ENCODE results near the gene IQGAP2.
A peak's percentile ranks its signal among the peaks of the same experiment; 100 is the strongest.

The IQGAP2 gene

GRCh38 chr5:76715736-76716455 is 312.8 kb downstream of the IQGAP2 start, which contains the start of gene F2R:
Gene F2R, plus strand, starts transcription at chr5:76716126. Its CDS starts 182 bp downstream, at chr5:76716308.
- Mint-ChIP-seq H3K9me3 (no peaks in the 10 kb centered on the region), H3K27me3 (peaks cover 53% of the 10 kb centered on the region), H3K27ac (peak within 1 kb of the TSS; percentile 65)

DNA sequence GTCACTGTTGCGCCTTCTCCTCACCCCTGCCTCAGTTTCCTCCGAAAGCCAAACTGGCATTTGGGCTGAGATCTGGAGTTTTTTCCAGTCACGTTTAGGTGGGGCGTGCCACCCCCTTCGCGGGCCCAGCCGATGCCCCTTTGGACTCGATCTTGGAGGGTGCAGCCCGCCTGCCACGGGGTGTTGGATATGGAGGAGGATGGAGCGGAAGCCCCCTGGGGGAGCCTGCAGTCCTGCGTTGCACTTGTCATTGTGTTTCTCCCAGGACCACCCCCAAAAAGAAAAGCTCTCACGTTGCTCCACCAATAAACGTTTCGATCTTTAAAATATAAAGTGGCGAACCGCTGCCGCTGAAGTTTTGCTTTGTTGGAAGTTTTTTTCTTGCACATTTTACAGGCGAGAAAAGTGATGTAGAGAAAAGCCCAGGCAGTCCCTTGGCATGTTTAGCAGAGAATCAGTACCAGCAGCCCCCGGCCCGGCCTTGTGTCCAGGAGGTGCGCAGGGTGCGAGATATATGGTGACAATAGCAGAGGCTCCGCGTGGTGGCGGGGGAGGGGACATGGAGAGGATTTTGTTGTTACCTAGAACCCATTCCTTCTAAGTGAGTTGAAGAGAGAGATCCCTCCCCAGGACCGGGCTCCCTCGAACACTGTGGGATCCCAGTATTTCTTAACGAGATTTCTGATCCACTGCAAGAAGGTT is 313.5 kb downstream of the IQGAP2 start:
- Mint-ChIP-seq H3K27ac (peak overlapping the region; percentile 63), H3K9me3 (no peaks in the 10 kb centered on the region)

More at GRCh38 chr5:76715736-76716455, 312.8 kb downstream of the IQGAP2 start, which contains the start of gene F2R:
- peak; percentile 69 for DNase-seq
- Mint-ChIP-seq H3K36me3 (no peaks in the 10 kb centered on the region), H3K4me1 (peaks cover 44% of the 10 kb centered on the region), H3K4me3 (peak within 1 kb of the TSS; percentile 77)
- CTCF ChIA-PET = interaction anchor here (1.2 to 7.5 kb wide), 3 partner anchors 11 to 99 kb away, joined by 3 to 54 read pairs (median 3); no protein-coding TSS in a partner anchor

DNA sequence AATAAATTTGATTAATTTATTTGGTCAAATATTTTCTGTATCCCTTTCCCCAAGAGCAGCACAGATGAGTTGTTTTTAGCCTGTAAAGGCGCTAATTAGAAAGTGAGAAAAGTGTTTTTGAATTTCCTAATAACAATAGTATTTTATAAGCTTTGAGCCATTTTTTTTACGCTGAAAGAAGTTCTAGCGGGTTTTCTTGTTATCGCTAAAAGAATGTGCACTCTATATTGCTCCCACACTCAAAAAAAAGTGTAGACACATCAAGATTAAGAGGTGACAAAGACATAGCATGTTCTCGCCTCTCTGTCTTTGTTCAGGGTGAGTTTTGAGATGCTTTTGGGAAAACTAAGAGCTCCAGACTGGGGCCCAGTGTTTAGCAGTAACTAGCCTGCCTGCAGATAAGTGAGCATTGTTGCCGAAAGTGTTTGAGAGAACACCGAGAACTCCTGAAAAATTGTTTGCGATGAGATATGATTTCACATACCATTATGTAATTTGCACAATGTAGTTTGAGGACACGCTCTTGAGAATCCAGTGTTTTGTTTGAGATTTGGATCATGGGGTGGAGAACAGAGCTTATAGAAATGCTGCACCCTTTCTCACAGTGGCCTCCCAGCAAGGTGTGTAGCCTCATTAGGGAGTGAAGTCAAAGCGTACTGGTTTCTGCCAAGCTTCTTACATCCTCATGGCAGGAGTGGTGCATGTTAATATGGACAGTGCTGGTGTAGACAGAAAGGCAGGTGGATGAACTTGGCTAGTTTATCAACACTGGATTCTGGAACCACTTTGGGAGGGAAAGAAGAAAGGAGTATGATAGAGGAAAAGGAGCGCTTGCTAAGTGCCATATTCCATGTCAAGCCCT is 314.4 kb downstream of the IQGAP2 start:
- CTCF ChIA-PET = interaction anchor here (0.8 to 7.5 kb wide), 3 partner anchors 9 to 58 kb away, joined by 3 to 54 read pairs (median 3); no protein-coding TSS in a partner anchor
- Mint-ChIP-seq H3K4me1 (peaks cover 38% of the 10 kb centered on the region), H3K4me3 (peak overlapping the region; percentile 77), H3K36me3 (no peaks in the 10 kb centered on the region), H3K27ac (no peak overlapping the region), H3K27me3 (peaks cover 53% of the 10 kb centered on the region), H3K9me3 (no peaks in the 10 kb centered on the region)
- no peak for DNase-seq

More for the DNA sequence above, 313.5 kb downstream of the IQGAP2 start:
- DNase-seq = peak; percentile 27
- H3K27me3 Mint-ChIP-seq = peaks cover 53% of the 10 kb centered on the region
- CTCF ChIA-PET = interaction anchor here (1.2 to 7.5 kb wide), 2 partner anchors 10 to 59 kb away, joined by 3 to 54 read pairs; no protein-coding TSS in a partner anchor
- H3K4me3 Mint-ChIP-seq = peak overlapping the region; percentile 77
- no peaks in the 10 kb centered on the region for H3K36me3 Mint-ChIP-seq
- peaks cover 39% of the 10 kb centered on the region for H3K4me1 Mint-ChIP-seq

GRCh38 chr5:76718381-76718832 is 315.3 kb downstream of the IQGAP2 start:
- Mint-ChIP-seq H3K36me3 (no peaks in the 10 kb centered on the region), H3K27ac (no peak overlapping the region), H3K27me3 (peaks cover 53% of the 10 kb centered on the region), H3K4me3 (no peak overlapping the region), H3K4me1 (peaks cover 38% of the 10 kb centered on the region), H3K9me3 (no peaks in the 10 kb centered on the region)
- no peak for DNase-seq
- CTCF ChIA-PET = interaction anchor here (7.5 kb wide), 1 partner anchor 57 kb away, joined by 54 read pairs; no protein-coding TSS in a partner anchor

- H3K4me3 Mint-ChIP-seq = no peak overlapping the region
- no peak for DNase-seq
- H3K4me1 Mint-ChIP-seq = peaks cover 34% of the 10 kb centered on the region
- H3K9me3 Mint-ChIP-seq = no peaks in the 10 kb centered on the region
- CTCF ChIA-PET = interaction anchor here (7.5 kb wide), 1 partner anchor 56 kb away, joined by 54 read pairs; no protein-coding TSS in a partner anchor
- no peak overlapping the region for H3K27ac Mint-ChIP-seq
- no peaks in the 10 kb centered on the region for H3K36me3 Mint-ChIP-seq
- peaks cover 49% of the 10 kb centered on the region for H3K27me3 Mint-ChIP-seq
Measured at GRCh38 chr5:76718880-76719279, 315.8 kb downstream of the IQGAP2 start.

DNA sequence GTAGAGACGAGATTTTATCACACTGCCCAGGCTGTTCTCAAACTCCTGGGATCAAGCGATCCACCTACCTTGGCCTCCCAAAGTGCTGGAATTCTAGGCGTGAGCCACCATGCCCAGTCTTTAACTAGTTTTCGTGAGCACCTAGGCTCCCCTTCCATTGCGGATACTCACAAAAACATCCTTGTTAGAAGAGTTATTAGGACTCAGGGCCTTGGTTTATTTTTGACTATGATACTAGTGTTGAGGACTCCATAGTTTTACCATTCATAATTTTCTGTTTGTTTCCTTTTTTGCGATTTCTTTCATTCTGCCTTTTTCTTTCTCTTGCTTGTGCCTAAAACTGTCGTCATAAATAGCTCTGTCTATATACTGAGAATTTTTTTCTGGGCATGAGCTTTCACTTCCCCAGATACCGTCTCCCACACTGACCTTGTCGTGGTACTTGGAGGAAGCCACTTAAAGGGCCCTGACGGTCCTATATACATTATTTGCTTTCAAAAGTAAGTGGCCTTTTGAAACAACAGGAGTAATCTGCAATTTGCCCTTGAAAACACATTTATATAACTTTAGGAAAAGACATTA is 318.0 kb downstream of the IQGAP2 start:
- peaks cover 16% of the 10 kb centered on the region for H3K4me1 Mint-ChIP-seq
- no peak overlapping the region for H3K4me3 Mint-ChIP-seq
- no peaks in the 10 kb centered on the region for H3K9me3 Mint-ChIP-seq
- DNase-seq = no peak
- peaks cover 27% of the 10 kb centered on the region for H3K27me3 Mint-ChIP-seq
- CTCF ChIA-PET = interaction anchor here (7.5 kb wide), 1 partner anchor 54 kb away, joined by 54 read pairs; no protein-coding TSS in a partner anchor
- no peaks in the 10 kb centered on the region for H3K36me3 Mint-ChIP-seq
- peak overlapping the region; percentile 8 for H3K27ac Mint-ChIP-seq

DNA sequence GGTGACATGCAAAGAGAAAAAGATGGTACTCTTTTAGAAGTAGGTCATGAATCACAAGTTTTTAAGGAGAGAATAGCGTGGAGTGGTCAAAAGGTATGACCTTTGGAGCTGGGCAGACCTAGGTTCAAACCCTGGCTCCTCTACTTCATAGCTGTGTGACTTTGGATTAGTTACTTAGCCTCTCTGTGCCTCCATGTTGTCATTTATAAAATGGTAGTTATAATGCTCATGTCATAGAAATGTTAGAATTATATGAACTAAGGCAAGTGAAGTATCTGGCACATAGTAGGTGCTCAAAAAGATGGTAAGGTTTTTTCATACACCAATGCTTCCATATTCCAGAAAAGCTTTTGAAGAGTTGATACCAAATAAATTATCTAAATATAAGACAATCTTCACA is 320.2 kb downstream of the IQGAP2 start:
- H3K9me3 Mint-ChIP-seq = peaks cover 1% of the 10 kb centered on the region
- DNase-seq = no peak
- peaks cover 5% of the 10 kb centered on the region for H3K4me1 Mint-ChIP-seq
- CTCF ChIA-PET = interaction anchor here (1.9 kb wide), 2 partner anchors 13 to 51 kb away, joined by 5 to 6 read pairs; no protein-coding TSS in a partner anchor
- peaks cover 8% of the 10 kb centered on the region for H3K27me3 Mint-ChIP-seq
- no peak overlapping the region for H3K4me3 Mint-ChIP-seq
- H3K36me3 Mint-ChIP-seq = no peaks in the 10 kb centered on the region
- H3K27ac Mint-ChIP-seq = no peak overlapping the region

- Mint-ChIP-seq H3K4me3 (no peak overlapping the region), H3K9me3 (peaks cover 2% of the 10 kb centered on the region), H3K4me1 (peaks cover 3% of the 10 kb centered on the region), H3K36me3 (no peaks in the 10 kb centered on the region), H3K27me3 (peaks cover 5% of the 10 kb centered on the region), H3K27ac (no peak overlapping the region)
- CTCF ChIA-PET = no interaction called here
- DNase-seq = no peak
Measured at GRCh38 chr5:76723906-76724305, 320.8 kb downstream of the IQGAP2 start.

DNA sequence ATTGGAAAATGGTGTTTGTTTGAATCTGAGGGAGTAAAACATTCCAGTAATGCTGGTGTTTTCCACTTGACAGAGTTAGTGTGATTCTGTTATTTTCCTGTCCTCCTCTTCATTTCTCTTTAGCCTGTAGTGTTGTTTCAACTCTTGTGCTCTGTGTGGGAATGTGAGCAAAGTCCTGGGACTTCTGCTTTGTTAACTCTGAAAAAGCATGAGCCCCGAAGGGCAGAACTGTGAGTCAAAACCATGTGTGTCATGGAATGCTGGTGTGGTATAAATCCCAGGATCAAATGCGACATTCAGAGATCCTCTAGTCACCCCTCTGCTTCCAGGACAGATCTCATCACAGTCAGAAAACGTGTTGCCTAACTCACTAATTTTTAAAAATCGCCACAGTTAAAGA is 321.8 kb downstream of the IQGAP2 start:
- no peaks in the 10 kb centered on the region for H3K27me3 Mint-ChIP-seq
- peaks cover 9% of the 10 kb centered on the region for H3K36me3 Mint-ChIP-seq
- H3K27ac Mint-ChIP-seq = no peak overlapping the region
- CTCF ChIA-PET = no interaction called here
- peaks cover 3% of the 10 kb centered on the region for H3K4me1 Mint-ChIP-seq
- H3K9me3 Mint-ChIP-seq = peaks cover 12% of the 10 kb centered on the region
- no peak for DNase-seq
- H3K4me3 Mint-ChIP-seq = no peak overlapping the region

DNA sequence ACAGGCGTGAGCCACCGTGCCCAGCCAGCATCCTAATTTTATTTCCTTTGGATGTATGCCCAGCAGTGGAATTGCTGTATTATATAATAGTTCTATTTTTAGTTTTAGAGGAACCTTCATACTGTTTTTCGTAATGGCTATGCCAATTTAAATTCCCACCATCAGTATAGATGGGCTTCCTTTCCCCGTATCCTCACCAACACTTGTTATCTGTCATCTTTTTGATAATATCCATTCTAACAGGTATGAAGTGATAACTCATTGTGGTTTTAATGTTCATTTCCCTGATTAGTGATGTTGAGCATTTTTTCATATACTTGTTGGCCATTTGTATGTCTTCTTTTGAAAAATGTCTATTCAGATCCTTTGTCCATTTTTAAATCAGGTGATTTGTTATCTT is 325.9 kb downstream of the IQGAP2 start:
- Mint-ChIP-seq H3K27me3 (peaks cover 5% of the 10 kb centered on the region), H3K27ac (no peak overlapping the region), H3K4me1 (no peaks in the 10 kb centered on the region), H3K9me3 (peaks cover 21% of the 10 kb centered on the region), H3K4me3 (no peak overlapping the region), H3K36me3 (peaks cover 16% of the 10 kb centered on the region)
- CTCF ChIA-PET = no interaction called here
- DNase-seq = no peak

GRCh38 chr5:76729373-76730290 is 326.5 kb downstream of the IQGAP2 start:
- peaks cover 16% of the 10 kb centered on the region for H3K36me3 Mint-ChIP-seq
- no peak overlapping the region for H3K27ac Mint-ChIP-seq
- H3K4me1 Mint-ChIP-seq = no peaks in the 10 kb centered on the region
- DNase-seq = no peak
- no peak overlapping the region for H3K4me3 Mint-ChIP-seq
- CTCF ChIA-PET = no interaction called here
- H3K9me3 Mint-ChIP-seq = peaks cover 21% of the 10 kb centered on the region
- H3K27me3 Mint-ChIP-seq = peaks cover 5% of the 10 kb centered on the region

GRCh38 chr5:76732405-76733048 is 329.4 kb downstream of the IQGAP2 start:
- H3K36me3 Mint-ChIP-seq = peaks cover 16% of the 10 kb centered on the region
- peaks cover 14% of the 10 kb centered on the region for H3K4me1 Mint-ChIP-seq
- H3K9me3 Mint-ChIP-seq = peaks cover 21% of the 10 kb centered on the region
- no peak for DNase-seq
- H3K27ac Mint-ChIP-seq = peak overlapping the region; percentile 16
- H3K27me3 Mint-ChIP-seq = peaks cover 5% of the 10 kb centered on the region
- no peak overlapping the region for H3K4me3 Mint-ChIP-seq
- CTCF ChIA-PET = interaction anchor here (1.0 to 1.5 kb wide), 2 partner anchors 15 to 42 kb away, joined by 3 read pairs; no protein-coding TSS in a partner anchor

Measured in activated naive CD4-positive, alpha-beta T cell treated with anti-CD3 and anti-CD28 coated beads, Interleukin-2, amount 10 ng/mL, durations not matched to agents 7 days and 5 days (primary cell).